Stimulated activated CD8-positive, alpha-beta memory T cell treated with anti-CD3 and anti-CD28 coated beads, Interleukin-4, amount 100 ng/mL, for 1 hour (primary cell): Measurements from ENCODE around the gene MAP10.

ENCODE experiments used
- DNase-seq, 2 donors: peaks; one replicate each; pipeline ENCODE4 v3.0.0-alpha.2; 2020; ENCODE audit warnings: low read depth in 2 of 2, low spot score in 1 of 2

MAP10 gene

GRCh38 chr1:232853994-232854797 is 49.0 kb downstream of the MAP10 start:
- DNase-seq: no peak

DNA sequence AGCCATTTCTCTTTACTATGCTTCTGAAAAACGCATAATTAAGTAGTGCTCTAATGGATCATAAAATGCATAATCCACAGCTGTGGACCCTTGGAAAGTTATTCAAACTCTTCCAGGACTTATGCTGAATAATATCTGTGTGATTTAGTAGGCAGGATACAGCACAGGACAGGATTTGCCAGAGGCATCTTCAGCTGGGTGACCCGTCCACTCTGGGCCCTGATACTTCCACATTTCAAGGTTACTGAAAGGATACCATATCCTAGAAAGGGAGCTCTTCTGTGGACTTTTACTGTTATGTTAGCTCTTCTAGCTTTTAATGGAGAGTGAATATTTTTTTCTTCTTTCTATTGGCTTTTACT is 49.6 kb downstream of the MAP10 start:
- DNase-seq: no peak

DNA sequence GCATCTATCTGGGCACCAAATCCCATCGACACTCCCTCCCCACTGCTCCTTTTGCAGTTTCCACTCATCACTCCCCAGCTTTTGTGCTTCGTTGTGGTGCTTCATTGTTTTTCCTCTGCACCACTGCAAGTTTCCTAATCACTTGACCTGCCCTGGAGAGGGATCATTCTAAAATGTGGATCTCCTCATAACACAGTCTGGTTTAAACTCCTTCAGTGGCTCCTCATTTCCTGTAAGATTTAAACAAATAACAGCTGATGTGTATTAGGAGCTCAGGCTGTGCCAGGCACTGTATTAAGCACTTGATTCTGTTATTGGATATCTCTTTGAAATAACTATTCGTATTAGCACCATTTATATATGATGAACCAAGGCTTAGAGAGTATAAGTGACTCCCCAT is 51.3 kb downstream of the MAP10 start:
- no peak for DNase-seq
